NB4 (cell line): ENCODE measurements around the gene CNTLN.

Experiments used
- MYC ChIP-seq: IDR thresholded peaks from 2 replicates; pipeline ENCODE4 v1.6.1; 2011; ENCODE audit warnings: low read depth, low read length
- POLR2A ChIP-seq: IDR thresholded peaks from 2 replicates; pipeline ENCODE4 v1.6.1; 2011; ENCODE audit warnings: mild to moderate bottlenecking; ENCODE audit not compliant: insufficient read length; ENCODE audit errors: extremely low read depth
- TF ChIP-seq, protein P1 (sequence below): IDR thresholded peaks from one replicate; pipeline ENCODE4 v1.5.1; 2012; ENCODE audit warnings: low read depth, low read length
- TF ChIP-seq, protein P2 (sequence below): IDR thresholded peaks from 2 replicates; pipeline ENCODE4 v1.6.1; 2011; ENCODE audit warnings: low read depth, low read length

DNA sequence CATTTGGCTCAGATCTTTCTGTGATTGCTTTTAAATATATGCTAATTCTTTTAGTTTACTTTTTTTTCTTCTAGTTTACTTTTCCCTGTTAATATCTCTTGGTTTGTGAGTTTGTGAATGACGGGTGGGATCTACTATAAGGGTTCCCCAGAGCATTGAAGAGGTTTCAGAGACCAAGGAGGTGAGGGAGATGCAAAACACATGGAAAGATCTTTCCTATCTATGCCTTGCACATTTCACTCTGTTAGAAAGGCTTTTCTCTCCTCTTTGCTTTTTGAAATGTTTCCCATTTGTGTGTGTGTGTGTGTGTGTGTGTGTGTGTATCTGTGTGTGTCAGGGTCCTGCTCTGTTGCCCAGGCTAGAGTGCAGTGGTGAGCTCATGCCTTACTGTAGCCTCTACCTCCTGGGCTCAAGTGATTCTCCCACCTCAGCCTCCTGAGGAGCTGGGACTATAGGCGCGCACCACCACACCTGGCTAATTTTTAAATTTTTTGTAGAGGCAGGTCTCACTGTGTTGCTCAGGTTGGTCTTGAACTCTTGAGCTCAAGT is 50.7 kb downstream of the CNTLN start:
- TF ChIP-seq, protein P1, sequence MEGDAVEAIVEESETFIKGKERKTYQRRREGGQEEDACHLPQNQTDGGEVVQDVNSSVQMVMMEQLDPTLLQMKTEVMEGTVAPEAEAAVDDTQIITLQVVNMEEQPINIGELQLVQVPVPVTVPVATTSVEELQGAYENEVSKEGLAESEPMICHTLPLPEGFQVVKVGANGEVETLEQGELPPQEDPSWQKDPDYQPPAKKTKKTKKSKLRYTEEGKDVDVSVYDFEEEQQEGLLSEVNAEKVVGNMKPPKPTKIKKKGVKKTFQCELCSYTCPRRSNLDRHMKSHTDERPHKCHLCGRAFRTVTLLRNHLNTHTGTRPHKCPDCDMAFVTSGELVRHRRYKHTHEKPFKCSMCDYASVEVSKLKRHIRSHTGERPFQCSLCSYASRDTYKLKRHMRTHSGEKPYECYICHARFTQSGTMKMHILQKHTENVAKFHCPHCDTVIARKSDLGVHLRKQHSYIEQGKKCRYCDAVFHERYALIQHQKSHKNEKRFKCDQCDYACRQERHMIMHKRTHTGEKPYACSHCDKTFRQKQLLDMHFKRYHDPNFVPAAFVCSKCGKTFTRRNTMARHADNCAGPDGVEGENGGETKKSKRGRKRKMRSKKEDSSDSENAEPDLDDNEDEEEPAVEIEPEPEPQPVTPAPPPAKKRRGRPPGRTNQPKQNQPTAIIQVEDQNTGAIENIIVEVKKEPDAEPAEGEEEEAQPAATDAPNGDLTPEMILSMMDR, result no peak
- TF ChIP-seq, protein P2, sequence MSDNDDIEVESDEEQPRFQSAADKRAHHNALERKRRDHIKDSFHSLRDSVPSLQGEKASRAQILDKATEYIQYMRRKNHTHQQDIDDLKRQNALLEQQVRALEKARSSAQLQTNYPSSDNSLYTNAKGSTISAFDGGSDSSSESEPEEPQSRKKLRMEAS, result no peak
- TF ChIP-seq POLR2A (no peak), MYC (no peak)
